Stimulated activated CD4-positive, alpha-beta T cell treated with anti-CD3 and anti-CD28 coated beads, Interleukin-1b, Interleukin-23, amount 100 ng/mL, for 24 hours (primary cell): ENCODE data around the gene ZIC3.

ENCODE experiments used
- DNase-seq, 4 experiments: peaks; one replicate each; pipeline ENCODE4 v3.0.0-alpha.2; 2020; ENCODE audit warnings: low read depth in 4 of 4, low spot score in 1 of 4

Gene ZIC3

DNA sequence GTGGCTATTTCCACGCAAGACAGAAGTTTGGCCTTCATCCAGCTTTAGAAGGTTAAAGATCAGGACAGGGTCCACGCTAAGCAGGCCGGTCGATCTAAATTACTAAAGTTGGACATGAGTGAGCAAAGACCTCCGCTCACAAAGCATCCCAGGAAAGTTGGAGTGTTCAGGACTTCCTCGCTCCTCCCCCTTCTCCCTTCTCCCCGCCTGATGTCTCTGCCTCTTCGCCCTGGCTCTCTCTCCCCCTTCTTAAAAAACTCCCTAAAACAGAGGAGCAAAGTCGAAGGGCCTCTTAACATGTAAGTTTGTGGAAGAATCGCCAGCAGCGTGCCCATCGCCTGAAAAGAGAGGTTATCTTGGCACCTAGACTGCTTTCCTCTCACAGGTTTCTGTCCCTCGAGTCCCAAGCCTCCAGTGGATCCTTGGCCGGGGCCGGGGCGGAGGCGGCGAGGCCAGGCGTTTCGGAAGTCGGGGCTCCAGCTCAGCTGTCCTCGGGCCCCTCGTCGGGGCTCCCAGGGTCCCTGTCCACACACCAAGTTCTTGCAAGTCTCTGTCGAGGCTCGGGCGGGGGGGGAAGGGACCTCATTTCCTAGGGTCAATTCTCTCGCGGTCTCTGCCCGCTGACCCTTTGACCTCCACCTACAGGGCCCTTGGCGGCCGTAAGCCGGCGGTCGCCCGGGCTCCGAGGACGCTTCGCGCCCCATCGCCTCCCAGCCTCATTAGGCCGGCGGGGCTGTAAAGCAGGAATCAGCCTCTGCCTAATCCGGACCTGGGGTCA, 7.6 kb downstream of the ZIC3 start:
- DNase-seq = no peak

DNA sequence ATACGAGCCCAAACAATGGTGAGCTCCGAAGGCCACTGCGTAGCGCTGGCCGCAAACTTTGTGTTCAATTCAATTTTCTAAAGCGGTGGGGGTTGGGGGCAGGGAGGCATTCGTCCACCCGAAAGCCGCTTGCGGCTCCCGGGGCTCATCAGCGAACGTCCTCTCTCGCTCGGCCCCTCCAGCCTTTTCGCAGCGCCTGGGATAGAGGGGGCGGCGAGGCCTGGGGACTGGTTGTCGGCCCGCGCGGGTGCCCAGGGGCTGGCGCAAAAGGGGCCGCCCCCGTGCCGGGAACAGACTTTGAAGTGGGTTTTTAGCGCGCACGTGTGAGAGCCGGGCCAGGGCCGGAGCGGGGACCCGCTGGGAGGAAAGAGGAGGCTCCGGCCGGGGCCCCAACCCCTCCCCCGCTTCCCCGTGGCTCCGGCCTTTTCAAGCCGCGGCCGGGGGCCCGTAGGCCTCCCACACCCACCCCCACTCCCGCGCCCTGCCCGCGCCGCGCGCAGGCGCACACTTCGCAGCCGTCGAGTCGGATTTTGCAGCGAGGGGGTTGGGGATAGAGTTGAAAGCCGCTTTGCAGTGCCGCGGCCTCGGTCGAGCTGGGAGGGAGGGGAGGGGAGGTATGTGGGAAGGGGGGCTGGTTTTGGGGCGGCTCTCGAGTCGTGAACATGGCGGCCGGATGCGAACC, 8.3 kb downstream of the ZIC3 start:
- DNase-seq = no peak

DNA sequence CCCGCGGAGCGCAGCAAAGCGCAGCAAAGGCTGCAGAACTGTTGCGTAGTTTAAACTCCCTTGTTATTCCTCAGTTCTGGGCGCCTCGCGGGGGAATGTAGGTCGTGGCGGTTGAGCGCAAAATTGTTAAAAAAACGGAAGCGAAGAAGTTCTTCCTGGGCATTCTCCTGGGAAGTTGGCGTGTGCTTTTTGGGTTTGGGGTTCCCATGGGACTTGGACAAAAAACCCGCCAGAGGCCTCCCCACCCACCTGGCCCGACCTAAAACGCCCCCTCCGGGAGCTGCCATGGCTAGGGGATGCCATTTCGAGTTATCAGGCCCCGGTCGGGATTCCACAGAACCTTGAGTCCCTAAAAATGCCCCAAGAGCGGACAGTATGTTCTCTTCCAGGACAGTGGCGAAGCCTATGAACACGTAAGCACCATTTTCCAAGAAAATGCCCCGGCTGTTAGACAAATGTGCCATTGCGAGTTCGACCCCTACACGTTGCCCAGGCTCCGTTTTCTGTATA, 8.9 kb downstream of the ZIC3 start:
- DNase-seq = no peak

DNA sequence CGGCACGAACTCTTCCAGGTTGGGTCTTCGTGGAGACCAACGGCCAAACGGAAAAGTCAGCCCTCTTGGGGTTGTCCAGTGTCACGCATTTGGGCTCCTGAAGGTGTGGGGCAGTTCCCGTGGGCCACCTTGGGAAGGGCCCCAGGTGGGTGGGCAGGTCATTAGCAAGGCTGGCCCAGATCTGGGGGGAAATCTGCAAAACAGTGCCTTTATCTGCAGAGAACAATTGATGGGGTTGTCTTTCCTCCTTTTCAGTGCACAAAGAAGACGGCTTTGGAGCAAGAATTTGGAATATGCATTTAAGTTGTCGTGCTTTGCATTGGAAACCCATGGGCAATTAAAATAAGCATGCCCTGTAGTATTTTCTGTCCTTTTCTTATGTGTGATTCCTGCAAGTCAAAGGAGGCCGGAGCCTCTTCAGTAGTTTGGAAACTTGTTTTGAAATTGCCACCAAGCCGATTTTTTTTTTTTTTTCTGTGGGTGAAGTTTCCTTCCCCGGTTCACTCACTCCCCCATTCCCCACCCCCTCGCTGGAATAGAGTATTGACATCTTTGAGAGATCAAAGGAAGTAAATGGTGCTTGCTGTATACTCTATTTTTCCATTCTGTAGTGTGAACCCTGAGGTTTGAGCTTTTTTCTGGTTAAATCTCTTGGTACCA, 9.8 kb downstream of the ZIC3 start:
- no peak for DNase-seq

DNA sequence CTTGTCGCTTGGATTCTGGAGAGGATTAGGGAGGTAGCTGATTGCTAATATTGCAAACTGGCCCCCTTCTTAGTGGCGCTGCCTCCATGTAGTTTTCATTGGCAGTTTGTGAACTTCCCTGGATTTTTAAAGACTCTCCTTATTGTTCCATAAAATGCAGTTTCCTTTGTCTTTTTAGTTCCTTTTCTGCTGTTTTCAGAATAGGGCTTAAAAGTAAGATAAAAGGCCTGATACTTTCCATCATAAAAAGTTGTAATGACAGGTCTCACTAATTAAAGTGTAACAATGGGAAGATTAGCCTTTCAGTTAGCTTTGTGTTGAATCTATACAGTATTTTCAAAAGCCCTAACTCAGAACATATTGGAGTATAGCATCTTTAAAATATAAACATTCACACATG, 21.2 kb downstream of the ZIC3 start:
- DNase-seq = no peak

DNA sequence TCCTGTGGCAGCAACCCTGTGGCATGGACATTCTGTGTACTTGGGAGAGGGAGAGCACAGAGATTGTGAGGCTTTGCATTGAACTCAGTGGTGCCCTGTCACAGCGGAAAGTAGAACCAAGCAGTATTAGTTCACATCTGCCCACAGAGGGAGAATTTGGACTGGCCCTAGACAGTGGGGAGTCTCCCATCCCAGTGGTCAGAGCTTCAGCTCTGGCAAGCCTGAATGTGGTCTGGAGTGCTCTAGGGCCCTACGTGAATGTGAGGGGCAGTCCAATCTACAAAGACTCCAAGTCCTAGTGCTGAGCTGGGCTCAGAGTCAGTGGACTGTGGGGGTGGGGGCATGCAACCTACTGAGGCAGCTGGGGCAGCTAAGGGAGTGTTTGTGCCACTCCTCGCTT, 34.8 kb downstream of the ZIC3 start:
- DNase-seq = no peak
